Liver (tissue), 3 donors: ENCODE data around the gene PROX2.

Source experiments
- CTCF ChIP-seq: fragments of 150-350 bp; IDR thresholded peaks from 2 replicates; pipeline ENCODE4 v1.5.1; 2017; ENCODE audit warnings: improper control_type of control experiment, low read depth, low read length; ENCODE audit not compliant: missing input control
- EGR1 ChIP-seq, 2 donors: IDR thresholded peaks; 2 replicates each; pipeline ENCODE4 v1.6.1; 2016 to 2018; ENCODE audit warnings: antibody characterized with exemption in 2 of 2, low read depth in 2 of 2
- GABPA ChIP-seq, 2 donors: IDR thresholded peaks in 1 of 2; conservative IDR thresholded peaks in 1 of 2; 2 replicates each; pipeline ENCODE4 v1.6.1; 2016; ENCODE audit warnings: antibody characterized with exemption in 2 of 2, mild to moderate bottlenecking in 1 of 2, moderate library complexity in 1 of 2
- HNF4A ChIP-seq, 2 donors: conservative IDR thresholded peaks; 2 replicates each; pipeline ENCODE4 v1.6.1; 2016; ENCODE audit warnings: antibody characterized with exemption in 2 of 2, mild to moderate bottlenecking in 2 of 2
- JUND ChIP-seq, 2 donors: IDR thresholded peaks; 2 replicates each; pipeline ENCODE4 v1.6.1; 2016; ENCODE audit warnings: antibody characterized with exemption in 2 of 2
- MAX ChIP-seq: IDR thresholded peaks from 2 replicates; pipeline ENCODE4 v1.6.1; 2016; ENCODE audit warnings: antibody characterized with exemption
- RAD21 ChIP-seq, 2 donors: IDR thresholded peaks; 2 replicates each; pipeline ENCODE4 v1.6.1; 2016; ENCODE audit warnings: antibody characterized with exemption in 2 of 2, mild to moderate bottlenecking in 2 of 2
- RXRA ChIP-seq, 2 donors: IDR thresholded peaks; 2 replicates each; pipeline ENCODE4 v1.6.1; 2017 to 2018; ENCODE audit warnings: antibody characterized with exemption in 2 of 2, mild to moderate bottlenecking in 1 of 2
- SP1 ChIP-seq: IDR thresholded peaks from 2 replicates; pipeline ENCODE4 v1.6.1; 2018; ENCODE audit warnings: antibody characterized with exemption, mild to moderate bottlenecking
- TAF1 ChIP-seq: conservative IDR thresholded peaks from 2 replicates; pipeline ENCODE4 v1.6.1; 2016; ENCODE audit warnings: antibody characterized with exemption, mild to moderate bottlenecking
- YY1 ChIP-seq: IDR thresholded peaks from 2 replicates; pipeline ENCODE4 v1.6.1; 2016; ENCODE audit warnings: antibody characterized with exemption, mild to moderate bottlenecking
- TF ChIP-seq, protein P1 (sequence below): IDR thresholded peaks from 2 replicates; pipeline ENCODE4 v1.6.1; 2016; ENCODE audit warnings: antibody characterized with exemption, mild to moderate bottlenecking
- TF ChIP-seq, protein P2 (sequence below): IDR thresholded peaks from 2 replicates; pipeline ENCODE4 v1.6.1; 2016; ENCODE audit warnings: antibody characterized with exemption
- donor health status: healthy.
- donor health status: healthy.

GRCh38 chr14:74917178-74917543 lies 41.2 kb upstream of the PROX2 start:
- no peak for TF ChIP-seq RAD21 (IDR thresholded peaks at IDR 0.05)
- no peak for TF ChIP-seq CTCF
- TF ChIP-seq GABPA (IDR thresholded peaks at IDR 0.05 in 1 of 2, conservative IDR thresholded peaks at IDR 0.05 in 1 of 2): no peak
- TF ChIP-seq YY1: no peak
- no peak for TF ChIP-seq SP1
- no peak for TF ChIP-seq TAF1
- TF ChIP-seq MAX: no peak
- TF ChIP-seq, protein P1, sequence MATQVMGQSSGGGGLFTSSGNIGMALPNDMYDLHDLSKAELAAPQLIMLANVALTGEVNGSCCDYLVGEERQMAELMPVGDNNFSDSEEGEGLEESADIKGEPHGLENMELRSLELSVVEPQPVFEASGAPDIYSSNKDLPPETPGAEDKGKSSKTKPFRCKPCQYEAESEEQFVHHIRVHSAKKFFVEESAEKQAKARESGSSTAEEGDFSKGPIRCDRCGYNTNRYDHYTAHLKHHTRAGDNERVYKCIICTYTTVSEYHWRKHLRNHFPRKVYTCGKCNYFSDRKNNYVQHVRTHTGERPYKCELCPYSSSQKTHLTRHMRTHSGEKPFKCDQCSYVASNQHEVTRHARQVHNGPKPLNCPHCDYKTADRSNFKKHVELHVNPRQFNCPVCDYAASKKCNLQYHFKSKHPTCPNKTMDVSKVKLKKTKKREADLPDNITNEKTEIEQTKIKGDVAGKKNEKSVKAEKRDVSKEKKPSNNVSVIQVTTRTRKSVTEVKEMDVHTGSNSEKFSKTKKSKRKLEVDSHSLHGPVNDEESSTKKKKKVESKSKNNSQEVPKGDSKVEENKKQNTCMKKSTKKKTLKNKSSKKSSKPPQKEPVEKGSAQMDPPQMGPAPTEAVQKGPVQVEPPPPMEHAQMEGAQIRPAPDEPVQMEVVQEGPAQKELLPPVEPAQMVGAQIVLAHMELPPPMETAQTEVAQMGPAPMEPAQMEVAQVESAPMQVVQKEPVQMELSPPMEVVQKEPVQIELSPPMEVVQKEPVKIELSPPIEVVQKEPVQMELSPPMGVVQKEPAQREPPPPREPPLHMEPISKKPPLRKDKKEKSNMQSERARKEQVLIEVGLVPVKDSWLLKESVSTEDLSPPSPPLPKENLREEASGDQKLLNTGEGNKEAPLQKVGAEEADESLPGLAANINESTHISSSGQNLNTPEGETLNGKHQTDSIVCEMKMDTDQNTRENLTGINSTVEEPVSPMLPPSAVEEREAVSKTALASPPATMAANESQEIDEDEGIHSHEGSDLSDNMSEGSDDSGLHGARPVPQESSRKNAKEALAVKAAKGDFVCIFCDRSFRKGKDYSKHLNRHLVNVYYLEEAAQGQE: no peak
- no peak for TF ChIP-seq EGR1 (IDR thresholded peaks at IDR 0.05; ENCODE audit: low read depth in 2 of 2)
- TF ChIP-seq, protein P2, sequence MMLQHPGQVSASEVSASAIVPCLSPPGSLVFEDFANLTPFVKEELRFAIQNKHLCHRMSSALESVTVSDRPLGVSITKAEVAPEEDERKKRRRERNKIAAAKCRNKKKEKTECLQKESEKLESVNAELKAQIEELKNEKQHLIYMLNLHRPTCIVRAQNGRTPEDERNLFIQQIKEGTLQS: no peak
- no peak for TF ChIP-seq JUND (IDR thresholded peaks at IDR 0.05)
- TF ChIP-seq RXRA (IDR thresholded peaks at IDR 0.05): no peak
- TF ChIP-seq HNF4A (conservative IDR thresholded peaks at IDR 0.05): no peak
